ENCODE results near the gene STRBP. TPM values are rescaled to one million over a fixed set of nuclear protein-coding genes. Genes with fewer than 3 reads are reported as not detected.

Gene STRBP
- total and polyA plus RNA-seq, 2 of the 8 experiments (the other 6 are each of a cell fraction or from before 2014, with no cell fraction given), result 29.7 to 105 TPM

DNA sequence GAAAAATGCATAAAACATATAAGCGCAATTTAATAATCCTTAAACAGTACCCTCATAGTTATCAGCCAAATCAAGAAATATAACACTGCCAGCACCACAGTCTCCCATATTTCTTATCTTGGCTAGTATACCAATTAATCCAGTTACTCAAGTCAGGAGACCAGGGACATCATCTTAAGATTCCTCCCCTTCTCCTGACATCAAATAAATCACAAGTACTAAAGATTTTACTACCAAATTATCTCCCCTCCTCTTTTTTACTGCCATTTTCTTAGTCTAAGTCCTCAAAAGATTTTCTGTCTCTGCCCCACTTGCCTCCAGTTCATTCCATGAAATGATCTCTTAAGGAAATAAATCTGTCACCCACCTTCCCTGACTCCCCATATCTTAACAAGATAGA is 37.0 kb downstream of the STRBP start (continued):
- TF ChIP-seq POLR2AphosphoS5 (IDR thresholded peaks at IDR 0.05; ENCODE audit: low read depth, low read length) (no peak), CHD1 (IDR thresholded peaks at IDR 0.05; ENCODE audit: low read depth, low read length) (no peak), EGR1 (IDR thresholded peaks at IDR 0.05; ENCODE audit: borderline replicate concordance, low read depth, low read length) (no peak), NANOG (IDR thresholded peaks at IDR 0.05; ENCODE audit: insufficient read depth, low read depth, low read length, poor library complexity, severe bottlenecking) (no peak), RBBP5 (IDR thresholded peaks at IDR 0.05; ENCODE audit: borderline replicate concordance, low read depth, low read length) (no peak)

Data from H1 (cell line).